CD4-positive, alpha-beta T cell treated with Interleukin-4 for 1 hour (primary cell): ENCODE results near the gene R3HDM2.

Source experiments
- DNase-seq, 2 donors: peaks; one replicate each; pipeline ENCODE4 v3.0.0-alpha.2; 2020 to 2022

Gene R3HDM2

GRCh38 chr12:57224973-57225679 is 205.7 kb downstream of the R3HDM2 start:
- peak; percentile 54 to 71 for DNase-seq

DNA sequence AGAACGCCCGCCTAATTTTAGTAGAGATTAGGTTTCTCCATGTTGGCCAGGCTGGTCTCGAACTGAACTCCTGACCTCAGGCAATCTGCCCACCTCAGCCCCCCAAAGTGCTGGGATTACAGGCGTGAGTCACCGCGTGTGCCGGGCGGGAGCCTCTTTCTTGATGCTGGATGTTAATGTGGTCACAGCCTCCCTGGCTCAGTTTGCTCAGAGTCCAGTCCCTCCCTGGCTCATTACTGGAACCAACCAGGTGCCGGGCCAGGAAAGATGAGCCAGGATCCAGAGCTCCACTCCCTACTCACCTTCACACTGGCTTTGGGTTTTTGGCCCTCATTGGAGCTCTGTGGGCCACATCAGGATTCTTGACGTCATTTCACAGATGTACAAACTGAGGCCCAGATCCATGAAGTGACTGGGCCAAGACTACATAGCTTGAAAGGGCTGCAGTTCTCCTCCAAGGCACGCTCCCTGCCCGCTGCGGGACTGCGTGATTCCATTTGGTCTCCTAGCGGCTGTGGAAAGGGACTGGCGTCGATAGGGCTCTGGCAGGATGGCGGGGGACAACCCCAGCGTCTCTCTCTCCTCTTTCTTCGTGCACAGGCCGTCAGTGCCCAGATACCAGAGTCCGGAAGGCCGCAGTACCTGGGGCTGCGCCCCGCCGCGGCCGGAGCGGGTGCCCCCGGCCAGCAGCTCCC is 206.4 kb downstream of the R3HDM2 start:
- no peak for DNase-seq

DNA sequence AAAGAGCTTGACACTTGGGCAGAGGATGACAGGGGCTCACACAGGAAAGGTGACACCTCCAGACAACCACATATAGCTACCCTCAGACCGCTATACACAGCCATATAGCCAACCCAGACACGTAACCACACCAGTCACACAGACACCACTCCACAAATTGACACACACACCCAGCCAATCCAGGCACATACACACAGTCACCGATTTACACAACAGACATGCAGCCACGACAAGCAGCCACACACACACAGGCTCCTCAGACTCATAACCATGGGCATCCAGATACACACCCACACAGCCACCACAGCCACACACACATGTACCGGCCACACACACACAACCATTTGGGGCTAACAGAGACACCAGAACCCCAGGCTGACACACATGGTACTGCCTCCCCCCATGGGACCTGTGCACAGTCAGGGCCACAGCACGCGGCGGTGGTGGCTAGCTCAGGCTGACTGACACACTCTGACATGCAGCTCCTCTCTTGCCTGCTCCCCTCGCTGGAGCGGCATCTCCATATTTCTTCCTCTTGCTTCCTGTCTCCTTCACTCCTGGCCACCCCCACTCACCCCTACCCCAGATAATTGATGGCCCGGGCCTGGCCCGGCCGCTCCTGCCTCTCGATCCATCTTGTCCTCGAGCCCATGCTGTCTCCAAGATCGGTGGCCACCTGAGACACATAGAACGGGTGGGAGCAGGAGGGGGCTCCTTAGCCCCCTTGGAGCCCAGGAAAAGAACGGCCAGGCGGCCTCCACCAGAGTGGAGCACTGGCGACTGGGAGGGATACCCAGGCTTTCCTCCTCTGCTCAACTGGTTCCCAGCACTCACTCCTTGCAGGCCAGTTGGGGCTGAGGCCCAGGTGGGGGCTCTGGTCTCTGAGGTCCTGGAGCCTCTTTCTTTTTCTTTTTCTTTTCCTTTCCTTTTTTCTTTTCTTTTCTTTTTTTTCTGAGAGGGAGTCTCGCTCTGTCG is 207.4 kb downstream of the R3HDM2 start:
- DNase-seq: peak; percentile 66

GRCh38 chr12:57222286-57223190 is 208.3 kb downstream of the R3HDM2 start:
- DNase-seq: no peak

DNA sequence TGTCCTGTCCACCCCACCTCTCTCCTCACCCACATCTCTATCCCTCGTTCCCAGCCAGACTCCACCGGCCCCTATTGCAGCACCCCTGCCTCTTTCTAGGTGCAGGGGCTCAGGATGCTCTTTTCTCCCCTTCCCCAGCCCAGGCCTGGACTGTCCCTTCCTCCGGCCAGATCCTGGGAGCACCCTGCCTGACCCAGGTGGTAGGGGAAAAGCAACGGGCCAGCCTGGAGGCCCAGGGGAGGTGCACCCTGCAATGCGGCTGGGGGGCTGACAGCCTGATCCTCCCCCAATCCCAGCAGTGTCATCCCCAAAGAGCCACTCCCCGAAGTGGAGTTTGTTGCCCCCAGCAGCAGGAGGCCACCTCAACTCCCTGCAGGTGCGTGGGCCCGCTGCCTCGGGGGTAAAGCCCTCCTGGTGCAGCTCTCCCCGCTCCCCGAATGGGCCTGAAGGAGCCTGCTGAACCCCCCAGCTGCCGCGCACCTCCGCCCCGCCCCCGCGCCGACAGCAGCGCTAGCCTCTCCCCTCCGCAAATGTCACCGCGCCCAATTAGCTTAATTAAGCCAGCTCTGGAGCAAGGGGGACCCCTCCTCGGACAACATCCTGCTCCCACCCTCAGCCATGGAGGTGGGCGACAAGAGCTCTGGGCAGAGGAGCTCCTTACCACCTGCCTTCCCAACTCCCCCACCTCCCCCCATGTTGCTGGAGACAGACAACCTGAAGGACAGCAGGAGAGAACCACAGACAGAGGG is 209.5 kb downstream of the R3HDM2 start:
- no peak for DNase-seq

- DNase-seq: no peak
Observed at GRCh38 chr12:57220770-57221168, 210.1 kb downstream of the R3HDM2 start.

DNA sequence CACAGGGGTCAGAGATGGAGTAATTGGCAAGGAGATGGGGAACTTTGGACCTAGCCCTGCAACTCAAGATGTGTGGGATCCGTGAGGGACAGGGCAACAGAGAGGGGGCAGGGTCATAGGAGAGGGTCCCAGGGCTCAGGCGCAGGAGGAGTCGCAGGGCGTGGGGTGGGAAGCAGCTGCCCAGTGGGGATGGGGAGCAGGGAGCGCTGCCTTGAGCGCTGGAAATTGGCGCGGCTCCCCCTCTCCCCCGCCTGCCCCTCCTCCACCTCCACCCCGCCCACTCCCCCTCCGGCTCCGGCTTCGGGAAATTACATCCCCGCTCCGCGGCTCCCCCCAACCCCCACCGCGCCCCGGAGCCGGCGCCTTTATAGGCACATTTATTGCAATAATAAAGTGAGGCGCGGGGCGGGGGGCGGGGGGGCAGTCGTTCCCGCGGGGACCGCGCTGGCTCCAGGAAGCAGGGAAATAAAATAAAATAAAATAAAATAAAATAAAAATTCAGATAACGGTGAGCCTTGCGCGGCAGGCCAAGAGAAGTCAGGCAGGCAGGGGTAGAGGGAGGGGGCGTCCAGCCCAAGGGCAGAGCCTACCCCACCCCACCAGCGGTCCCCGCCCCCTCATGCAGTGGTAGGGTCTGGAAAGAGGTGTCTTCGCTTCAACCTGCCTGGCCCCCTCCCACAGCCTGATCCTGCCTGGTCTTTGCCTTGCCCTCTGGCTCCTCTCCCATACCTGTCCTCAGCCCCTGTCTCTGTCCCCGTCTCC is 210.7 kb downstream of the R3HDM2 start:
- DNase-seq: no peak

DNA sequence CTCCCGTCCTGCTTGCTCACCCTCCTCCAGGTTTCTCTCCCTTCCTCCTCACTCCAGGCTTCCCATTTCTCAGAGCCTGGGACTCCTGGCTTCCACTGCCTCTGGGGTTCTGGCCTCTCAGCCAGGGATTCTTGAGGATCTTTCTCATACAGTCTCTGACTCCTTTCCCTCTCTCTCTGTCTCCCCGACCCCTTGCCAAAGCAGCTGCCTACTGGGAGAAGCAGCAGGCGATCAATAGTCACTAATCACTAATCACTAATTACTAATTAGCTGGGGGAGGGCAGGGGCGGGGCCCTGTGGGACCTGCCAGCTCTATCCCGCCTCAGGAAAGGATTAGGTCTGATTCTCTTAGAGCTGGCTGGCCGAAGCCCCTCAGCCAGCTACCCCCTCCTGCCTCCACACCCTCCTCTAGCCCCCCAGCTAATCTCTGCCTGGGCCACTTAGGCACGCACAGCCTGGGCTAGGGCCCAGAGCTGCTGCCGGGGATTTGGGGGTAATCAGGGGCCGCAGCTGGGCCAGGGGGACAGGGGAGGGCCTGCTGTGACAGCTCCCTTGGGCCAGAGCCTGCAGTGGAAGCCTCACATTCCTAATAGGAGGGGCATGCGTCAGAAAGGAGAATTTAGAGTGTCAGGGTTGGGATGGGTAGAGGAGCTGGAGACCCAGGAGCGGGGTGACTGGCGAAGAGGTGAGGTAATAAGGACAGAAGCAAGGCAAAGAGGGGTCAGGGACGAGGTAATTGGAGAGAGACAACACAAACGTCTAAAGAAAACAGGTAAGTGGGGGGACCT is 211.4 kb downstream of the R3HDM2 start:
- no peak for DNase-seq

DNA sequence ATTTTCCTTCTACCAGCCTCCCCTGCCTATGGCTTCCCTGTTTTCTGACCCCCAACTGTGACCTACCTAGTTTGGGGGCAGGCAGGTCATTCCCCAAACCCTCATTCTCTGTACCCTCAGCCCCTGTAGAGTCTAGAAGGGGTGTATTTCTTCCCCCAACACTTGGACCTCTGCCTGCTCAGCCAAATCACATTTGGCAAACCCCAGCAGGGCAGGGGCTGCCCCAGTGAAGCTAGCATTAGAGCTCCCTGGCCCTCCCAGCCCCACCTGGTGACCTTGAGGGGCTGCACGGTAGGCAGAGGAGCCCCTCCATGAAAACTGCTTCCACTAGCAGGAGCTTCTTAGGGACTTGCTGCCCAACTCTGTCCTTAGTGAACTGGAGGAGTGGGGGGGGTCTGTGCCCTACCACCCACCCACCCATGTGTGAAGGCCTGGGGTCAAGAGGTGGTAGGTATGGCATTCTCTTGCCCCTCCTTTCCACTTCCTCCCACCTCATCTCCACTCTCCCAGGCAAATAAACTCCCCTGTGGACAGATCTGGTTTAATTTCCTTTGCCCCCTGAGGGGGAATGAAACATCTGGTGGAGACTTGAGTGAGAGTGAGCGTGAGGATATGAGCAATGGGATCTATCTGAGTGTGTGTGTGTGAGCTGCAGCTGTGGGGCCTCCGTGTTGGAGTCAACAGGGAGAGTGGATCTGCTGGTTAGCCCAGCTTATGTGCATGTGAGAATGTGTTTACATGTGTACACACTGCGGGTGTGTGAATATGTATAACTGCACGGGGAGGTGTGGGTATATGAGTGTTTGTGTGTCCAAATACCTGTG is 212.6 kb downstream of the R3HDM2 start:
- DNase-seq: no peak

DNA sequence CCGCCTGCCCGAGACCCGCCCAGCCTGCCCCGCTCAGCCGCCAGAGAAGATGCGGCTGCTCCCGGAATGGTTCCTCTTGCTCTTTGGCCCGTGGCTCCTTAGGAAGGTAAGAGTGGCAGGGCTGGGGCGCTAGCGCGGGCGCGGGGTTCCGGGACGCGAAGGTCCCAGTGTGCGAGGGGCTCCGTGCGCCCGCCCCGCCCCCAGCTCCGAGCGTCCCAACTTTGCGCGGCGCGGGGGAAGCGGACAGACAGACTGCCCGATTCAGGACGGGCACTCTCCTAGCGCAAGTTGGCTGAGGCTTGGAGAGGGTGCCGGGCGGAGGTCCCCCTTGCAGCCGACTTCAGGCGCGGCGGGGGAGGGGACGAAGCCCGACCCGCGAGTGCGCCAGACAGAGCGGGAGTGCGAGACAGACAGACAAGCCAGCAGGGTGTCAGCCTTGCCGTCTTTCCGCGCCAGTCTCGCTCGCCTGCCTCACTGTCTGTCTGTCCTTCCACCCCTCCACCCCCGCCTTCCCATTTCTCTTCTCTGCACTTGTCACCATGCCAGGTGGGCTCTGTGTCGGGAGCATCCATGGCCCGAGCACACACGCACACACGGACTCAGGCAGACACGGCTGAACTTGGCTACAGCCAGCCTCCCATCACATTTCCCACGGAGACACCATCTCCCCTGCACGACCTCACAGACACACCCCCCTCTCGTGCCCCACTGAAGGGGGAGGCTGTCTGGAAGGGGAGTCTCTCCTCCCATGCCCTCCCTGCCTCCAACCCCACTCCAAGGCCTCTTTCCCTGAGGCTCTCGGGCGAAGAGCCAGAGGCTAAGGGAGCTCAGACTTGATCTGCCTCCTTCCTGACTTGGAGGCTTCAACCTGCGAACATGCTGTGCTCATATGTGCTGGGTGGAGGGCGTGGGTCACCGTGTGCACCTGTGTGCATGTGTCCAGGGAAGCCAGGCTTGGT is 213.6 kb downstream of the R3HDM2 start:
- peak; percentile 45 to 56 for DNase-seq

- DNase-seq: peak; percentile 62 to 65
Observed at GRCh38 chr12:57216014-57216911, 214.6 kb downstream of the R3HDM2 start, which contains the start of gene NXPH4. NXPH4 (plus strand) TSS chr12:57216794; CDS start chr12:57216970, 176 bp downstream.

DNA sequence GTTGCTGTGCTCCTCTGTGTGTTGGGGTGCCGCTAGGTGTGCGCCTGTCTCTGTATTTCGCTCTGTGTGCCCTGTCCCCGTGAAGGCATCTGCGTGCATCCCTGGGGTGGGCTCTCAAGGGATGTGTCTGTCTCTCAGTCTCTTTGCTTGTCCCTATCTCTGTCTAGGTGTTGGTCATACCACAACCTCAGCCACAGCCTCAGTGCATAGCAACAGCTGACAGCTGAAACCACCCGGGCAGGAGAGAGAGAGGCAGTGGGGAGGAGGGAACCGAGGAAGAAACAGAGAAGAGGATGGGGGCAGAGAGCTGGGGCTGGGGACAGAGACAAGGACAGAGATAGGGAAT is 215.2 kb downstream of the R3HDM2 start:
- peak; percentile 53 to 63 for DNase-seq

DNA sequence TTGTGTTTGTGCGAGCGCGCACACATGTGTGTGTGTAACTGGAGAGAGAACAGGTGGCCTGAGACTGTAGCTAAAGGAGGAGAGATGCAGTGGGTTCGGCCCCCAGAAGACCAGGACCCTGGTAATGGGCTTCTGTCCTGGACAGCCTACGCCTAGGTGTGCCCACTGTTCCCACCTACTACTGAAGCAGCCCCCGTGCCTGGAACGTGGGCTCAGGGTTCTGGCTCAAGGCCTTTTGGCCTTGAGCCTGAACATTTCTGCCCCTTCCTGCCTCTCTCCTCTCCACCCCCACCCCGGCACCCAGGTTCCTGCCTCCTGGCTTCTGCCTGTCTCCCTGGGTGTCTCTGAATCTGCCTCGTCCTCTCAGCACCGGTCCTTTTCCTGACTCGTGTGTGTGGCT is 215.8 kb downstream of the R3HDM2 start:
- no peak for DNase-seq

DNA sequence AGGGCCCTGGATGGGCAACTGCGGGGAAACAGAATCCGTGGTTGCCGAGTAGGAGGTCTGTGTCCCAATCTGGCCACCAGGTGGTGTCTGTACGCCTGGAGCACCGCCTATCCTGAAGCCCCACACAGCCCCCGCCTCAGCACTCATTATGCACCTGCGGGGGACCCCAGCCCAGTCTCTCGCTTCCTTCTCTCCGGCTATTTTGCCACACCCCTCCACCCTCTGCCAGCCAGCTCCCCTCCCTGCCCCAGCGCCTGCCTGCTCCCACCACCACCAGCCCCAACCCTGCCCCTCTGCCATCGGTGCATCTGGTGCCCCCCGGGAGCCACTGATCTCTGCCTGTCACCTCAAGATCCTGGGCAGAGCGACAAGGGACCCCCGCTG is 216.5 kb downstream of the R3HDM2 start:
- DNase-seq: peak; percentile 71 to 72

- no peak for DNase-seq
Observed at GRCh38 chr12:57213763-57214397, 217.0 kb downstream of the R3HDM2 start.
